Renal cortical epithelial cell (primary cell): ENCODE data around the gene PLA2G4A. TPM values are rescaled to one million over a fixed set of nuclear protein-coding genes. Genes with fewer than 3 reads are reported as not detected.

ENCODE experiments used
- DNase-seq: peaks from one replicate; pipeline ENCODE4 v3.0.0-alpha.2; 2011; ENCODE audit warnings: low read depth
- total RNA-seq: library from RNA; depleted of rRNA; stranded (reverse); fragments of >200 nt; gene quantifications from 2 replicates; pipeline ENCODE4 v1.2.3, GENCODE V29; 2014

The PLA2G4A gene
- total RNA-seq, 1 donor from 2014 or later, result 0.94 TPM

- DNase-seq, result no peak
Measured at GRCh38 chr1:186977266-186977957, 148.7 kb downstream of the PLA2G4A start.

- no peak for DNase-seq
Measured at GRCh38 chr1:186978596-186979556, 150.1 kb downstream of the PLA2G4A start.

- DNase-seq, result no peak
Measured at GRCh38 chr1:186980400-186980799, 151.7 kb downstream of the PLA2G4A start.

GRCh38 chr1:186982116-186982515 is 153.4 kb downstream of the PLA2G4A start:
- no peak for DNase-seq

GRCh38 chr1:186983327-186983726 is 154.6 kb downstream of the PLA2G4A start:
- no peak for DNase-seq

GRCh38 chr1:186984959-186985358 is 156.2 kb downstream of the PLA2G4A start:
- DNase-seq, result no peak

- peak; percentile 59 for DNase-seq
Measured at GRCh38 chr1:186985889-186986491, 157.2 kb downstream of the PLA2G4A start.

GRCh38 chr1:186987065-186987464 is 158.3 kb downstream of the PLA2G4A start:
- DNase-seq, result no peak

- DNase-seq, result no peak
Measured at GRCh38 chr1:186987769-186988168, 159.0 kb downstream of the PLA2G4A start.

- no peak for DNase-seq
Measured at GRCh38 chr1:186993996-186994395, 165.2 kb downstream of the PLA2G4A start.

- no peak for DNase-seq
Measured at GRCh38 chr1:186994897-186995296, 166.1 kb downstream of the PLA2G4A start.

GRCh38 chr1:186996816-186997215 is 168.1 kb downstream of the PLA2G4A start:
- no peak for DNase-seq

GRCh38 chr1:186997877-186998276 is 169.1 kb downstream of the PLA2G4A start:
- no peak for DNase-seq

- DNase-seq, result no peak
Measured at GRCh38 chr1:186999506-186999905, 170.8 kb downstream of the PLA2G4A start.

GRCh38 chr1:187001198-187001889 is 172.6 kb downstream of the PLA2G4A start:
- peak; percentile 38 for DNase-seq

GRCh38 chr1:187003353-187003752 is 174.6 kb downstream of the PLA2G4A start:
- DNase-seq, result no peak

GRCh38 chr1:187006896-187007295 is 178.1 kb downstream of the PLA2G4A start:
- no peak for DNase-seq

- no peak for DNase-seq
Measured at GRCh38 chr1:187009320-187009719, 180.6 kb downstream of the PLA2G4A start.

GRCh38 chr1:187010571-187011309 is 182.0 kb downstream of the PLA2G4A start:
- peak; percentile 16 for DNase-seq

- no peak for DNase-seq
Measured at GRCh38 chr1:187013582-187014200, 184.9 kb downstream of the PLA2G4A start.

GRCh38 chr1:187018291-187018690 is 189.5 kb downstream of the PLA2G4A start:
- DNase-seq, result no peak
